Neural progenitor cell (in vitro differentiated cells): Measurements from ENCODE around the gene STC2. TPM values are rescaled to one million over a fixed set of nuclear protein-coding genes. Genes with fewer than 3 reads are reported as not detected.

Source experiments
- DNase-seq: peaks from one replicate; pipeline ENCODE4 v3.0.0-alpha.2; 2016; ENCODE audit warnings: low spot score
- H2AFZ ChIP-seq: fragments of 200-600 bp; sonication (generic); replicated peaks from 2 replicates; pipeline ENCODE4 v1.6.1; 2016; ENCODE audit warnings: antibody characterized with exemption
- H3F3A ChIP-seq: fragments of 200-600 bp; sonication (generic); 2 replicates; pipeline ENCODE4 v1.6.1; 2016; ENCODE audit warnings: antibody characterized with exemption, low read depth
- H3K27ac ChIP-seq: fragments of 200-600 bp; sonication (generic); 2 replicates; pipeline ENCODE4 v1.5.1; 2016; ENCODE audit warnings: mild to moderate bottlenecking
- H3K27me3 ChIP-seq: fragments of 200-600 bp; sonication (generic); 2 replicates; pipeline ENCODE4 v1.6.1; 2016; ENCODE audit warnings: mild to moderate bottlenecking, moderate library complexity
- H3K36me3 ChIP-seq: fragments of 200-600 bp; sonication (generic); 2 replicates; pipeline ENCODE4 v1.5.1; 2016
- H3K4me1 ChIP-seq: fragments of 200-600 bp; sonication (generic); 2 replicates; pipeline ENCODE4 v1.6.1; 2016; ENCODE audit warnings: mixed run types
- H3K4me2 ChIP-seq: fragments of 200-600 bp; sonication (generic); 2 replicates; pipeline ENCODE4 v1.6.1; 2016
- H3K4me3 ChIP-seq: fragments of 200-600 bp; sonication (generic); 2 replicates; pipeline ENCODE4 v1.5.1; 2016
- H3K79me2 ChIP-seq: fragments of 200-600 bp; sonication (generic); 2 replicates; pipeline ENCODE4 v1.6.1; 2016; ENCODE audit warnings: low read depth
- H3K9ac ChIP-seq: fragments of 200-600 bp; sonication (generic); 2 replicates; pipeline ENCODE4 v1.6.1; 2016
- H3K9me3 ChIP-seq: fragments of 200-600 bp; sonication (generic); 2 replicates; pipeline ENCODE4 v1.5.1; 2016; ENCODE audit warnings: low read depth
- H4K20me1 ChIP-seq: fragments of 200-600 bp; sonication (generic); 2 replicates; pipeline ENCODE4 v1.6.1; 2016; ENCODE audit warnings: low read depth
- H3K27ac Mint-ChIP-seq: 3 replicates; pipeline ENCODE4 v1.8.0; 2021; ENCODE audit warnings: mixed read lengths
- H3K27me3 Mint-ChIP-seq: 2 replicates; pipeline ENCODE4 v1.8.0; 2022; ENCODE audit warnings: low read depth, mild to moderate bottlenecking, inconsistent platforms, moderate library complexity, mixed read lengths; ENCODE audit not compliant: insufficient read depth
- H3K36me3 Mint-ChIP-seq: 3 replicates; pipeline ENCODE4 v1.8.0; 2021; ENCODE audit warnings: mixed read lengths
- H3K4me1 Mint-ChIP-seq: 3 replicates; pipeline ENCODE4 v1.8.0; 2021; ENCODE audit warnings: mixed read lengths
- H3K4me3 Mint-ChIP-seq: 3 replicates; pipeline ENCODE4 v1.8.0; 2021; ENCODE audit warnings: mild to moderate bottlenecking, moderate library complexity, mixed read lengths
- H3K9me3 Mint-ChIP-seq: 3 replicates; pipeline ENCODE4 v1.8.0; 2020; ENCODE audit warnings: mixed read lengths
- CTCF ChIP-seq: fragments of 200-600 bp; sonication (generic); IDR thresholded peaks from 2 replicates; pipeline ENCODE4 v1.5.1; 2017; ENCODE audit warnings: antibody characterized with exemption, mild to moderate bottlenecking
- EZH2 ChIP-seq: fragments of 200-600 bp; sonication (generic); IDR thresholded peaks from 2 replicates; pipeline ENCODE4 v1.6.1; 2017; ENCODE audit warnings: antibody characterized with exemption, mild to moderate bottlenecking, moderate library complexity
- EZH2phosphoT487 ChIP-seq: fragments of 200-600 bp; sonication (generic); IDR thresholded peaks from 2 replicates; pipeline ENCODE4 v1.6.1; 2017; ENCODE audit warnings: antibody characterized with exemption
- total RNA-seq: library from RNA; depleted of rRNA; stranded (reverse); fragments of >200 nt; gene quantifications from 2 replicates; pipeline ENCODE4 v1.2.3, GENCODE V29; 2015; ENCODE audit warnings: low replicate concordance

Gene STC2
- total RNA-seq, 1 donor from 2014 or later: 25.3 TPM

- Mint-ChIP-seq H3K4me3 (no peak overlapping the region), H3K4me1 (peaks cover 68% of the 10 kb centered on the region)
Observed at GRCh38 chr5:173295796-173296195, 32.4 kb downstream of the STC2 start.

GRCh38 chr5:173294673-173295320, 33.4 kb downstream of the STC2 start:
- Histone ChIP-seq H3K27ac (no peak overlapping the region), H3K4me3 (no peak overlapping the region), H3K27me3 (no peaks in the 10 kb centered on the region), H3K9me3 (no peaks in the 10 kb centered on the region), H3K4me2 (peak overlapping the region; percentile 60), H3K36me3 (no peaks in the 10 kb centered on the region), H3K9ac (no peak overlapping the region), H3F3A (peaks cover 53% of the 10 kb centered on the region), H3K4me1 (peaks cover 75% of the 10 kb centered on the region), H2AFZ (no peak overlapping the region), H3K79me2 (no peaks in the 10 kb centered on the region), H4K20me1 (no peaks in the 10 kb centered on the region)
- Mint-ChIP-seq H3K9me3 (no peaks in the 10 kb centered on the region), H3K4me1 (peaks cover 71% of the 10 kb centered on the region), H3K27ac (no peak overlapping the region), H3K4me3 (peak overlapping the region; percentile 20), H3K27me3 (peaks cover 26% of the 10 kb centered on the region), H3K36me3 (no peaks in the 10 kb centered on the region)
- no peak for TF ChIP-seq EZH2
- TF ChIP-seq CTCF: no peak
- no peak for TF ChIP-seq EZH2phosphoT487
- peak; percentile 63 for DNase-seq

More at GRCh38 chr5:173295796-173296195, 32.4 kb downstream of the STC2 start:
- Histone ChIP-seq H3K27me3 (no peaks in the 10 kb centered on the region), H3K27ac (no peak overlapping the region), H3K4me3 (no peak overlapping the region), H4K20me1 (no peaks in the 10 kb centered on the region), H3K9me3 (no peaks in the 10 kb centered on the region), H3K4me1 (peaks cover 69% of the 10 kb centered on the region), H3K4me2 (no peak overlapping the region), H3K9ac (no peak overlapping the region), H3K79me2 (no peaks in the 10 kb centered on the region), H3K36me3 (no peaks in the 10 kb centered on the region), H3F3A (peaks cover 48% of the 10 kb centered on the region), H2AFZ (no peak overlapping the region)
- Mint-ChIP-seq H3K9me3 (no peaks in the 10 kb centered on the region), H3K27me3 (peaks cover 25% of the 10 kb centered on the region), H3K36me3 (no peaks in the 10 kb centered on the region), H3K27ac (no peak overlapping the region)
- DNase-seq: no peak
- TF ChIP-seq EZH2: no peak
- TF ChIP-seq EZH2phosphoT487: no peak
- TF ChIP-seq CTCF: no peak

- H3K27me3 ChIP-seq: no peaks in the 10 kb centered on the region
- Mint-ChIP-seq H3K4me1 (peaks cover 65% of the 10 kb centered on the region), H3K36me3 (no peaks in the 10 kb centered on the region), H3K4me3 (peak overlapping the region; percentile 20), H3K27me3 (peaks cover 26% of the 10 kb centered on the region), H3K9me3 (no peaks in the 10 kb centered on the region), H3K27ac (no peak overlapping the region)
- H2AFZ ChIP-seq: peak overlapping the region; percentile 70
- no peak overlapping the region for H3K9ac ChIP-seq
- peak overlapping the region; percentile 60 for H3K4me2 ChIP-seq
- H4K20me1 ChIP-seq: no peaks in the 10 kb centered on the region
- peak overlapping the region; percentile 22 for H3K4me3 ChIP-seq
- TF ChIP-seq EZH2phosphoT487: no peak
- TF ChIP-seq EZH2: peak; percentile 48
- TF ChIP-seq CTCF: peak; percentile 92
- no peaks in the 10 kb centered on the region for H3K36me3 ChIP-seq
- H3K27ac ChIP-seq: no peak overlapping the region
- peaks cover 74% of the 10 kb centered on the region for H3K4me1 ChIP-seq
- peaks cover 51% of the 10 kb centered on the region for H3F3A ChIP-seq
- peak; percentile 93 for DNase-seq
- no peaks in the 10 kb centered on the region for H3K9me3 ChIP-seq
- no peaks in the 10 kb centered on the region for H3K79me2 ChIP-seq
Observed at GRCh38 chr5:173293817-173294672, 34.2 kb downstream of the STC2 start.
